Measurements from ENCODE around the gene FBXW9. TPM values are rescaled to one million over a fixed set of nuclear protein-coding genes. Genes with fewer than 3 reads are reported as not detected.

Gene FBXW9
- total RNA-seq, 3 donors from 2014 or later (not counting 1 experiment from before 2014, with no cell fraction given) = 2.2 to 3.2 (median 2.9) TPM

- Histone ChIP-seq H3K27ac (ENCODE audit: low read length) (peak overlapping the region; percentile 96), H3K36me3 (ENCODE audit: control insufficient read depth, insufficient read depth, low read length) (peaks cover 16% of the 10 kb centered on the region), H3K4me3 (ENCODE audit: low read length) (peak overlapping the region; percentile 84), H3K4me1 (ENCODE audit: control insufficient read depth, insufficient read depth, low read length) (peaks cover 59% of the 10 kb centered on the region), H3K27me3 (ENCODE audit: control insufficient read depth, insufficient read depth, low read length) (no peaks in the 10 kb centered on the region), H3K9me3 (ENCODE audit: control insufficient read depth, insufficient read depth, low read length) (no peaks in the 10 kb centered on the region)
- Mint-ChIP-seq H3K27me3 (ENCODE audit: low read depth in 2 of 2) (no peaks in the 10 kb centered on the region), H3K4me3 (peak overlapping the region; percentile 97), H3K9me3 (no peaks in the 10 kb centered on the region), H3K4me1 (peaks cover 47 to 61% of the 10 kb centered on the region in 2 donors), H3K27ac (peak overlapping the region; percentile 98), H3K36me3 (no peaks in the 10 kb centered on the region)
- no peak for TF ChIP-seq CTCF (IDR thresholded peaks at IDR 0.05)
- intact Hi-C loops (cut with micrococcal nuclease) = loop anchor here (5.0 kb wide), 1 partner anchor 54 kb away; the partner anchor contains the start of gene TNPO2
- no peak for DNase-seq
- 92% methylated on average over 8 of the region's 8 CpGs for WGBS (ENCODE audit: insufficient coverage)
- ATAC-seq = no peak
Measured at GRCh38 chr19:12668346-12668745, 28.1 kb downstream of the FBXW9 start.

GRCh38 chr19:12667731-12668302, 28.6 kb downstream of the FBXW9 start:
- no peak overlapping the region for H3K4me3 ChIP-seq (ENCODE audit: low read length)

GRCh38 chr19:12666265-12667048, 30.0 kb downstream of the FBXW9 start, which contains the start of the genes MAN2B1 and WDR83:
MAN2B1 (minus strand) TSS chr19:12666742; CDS start chr19:12666701, 41 bp downstream.
WDR83 (plus strand) TSS chr19:12666807; CDS start chr19:12669791, 2,984 bp downstream.
- DNase-seq (peak; percentile 77 to 91), ATAC-seq (peak; percentile 78 to 87 (median 82))
- Mint-ChIP-seq H3K27ac (peak within 1 kb of the TSS; percentile 98), H3K4me1 (peaks cover 41 to 52% of the 10 kb centered on the region in 2 donors), H3K4me3 (peak within 1 kb of the TSS; percentile 96), H3K9me3 (no peaks in the 10 kb centered on the region), H3K27me3 (ENCODE audit: low read depth in 2 of 2) (no peaks in the 10 kb centered on the region), H3K36me3 (no peaks in the 10 kb centered on the region)
- H3K36me3 ChIP-seq (ENCODE audit: control insufficient read depth, insufficient read depth, low read length) = peaks cover 23% of the 10 kb centered on the region
- H3K27ac ChIP-seq (ENCODE audit: low read length) = peak within 1 kb of the TSS; percentile 90
- TF ChIP-seq CTCF (IDR thresholded peaks at IDR 0.05) = no peak
- peaks cover 59% of the 10 kb centered on the region for H3K4me1 ChIP-seq (ENCODE audit: control insufficient read depth, insufficient read depth, low read length)
- no peaks in the 10 kb centered on the region for H3K9me3 ChIP-seq (ENCODE audit: control insufficient read depth, insufficient read depth, low read length)
- H3K4me3 ChIP-seq (ENCODE audit: low read length) = peak within 1 kb of the TSS; percentile 94
- no peaks in the 10 kb centered on the region for H3K27me3 ChIP-seq (ENCODE audit: control insufficient read depth, insufficient read depth, low read length)
- intact Hi-C loops (cut with micrococcal nuclease) = loop anchor here (5.0 kb wide), 1 partner anchor 56 kb away; the partner anchor contains the start of gene TNPO2
- WGBS (ENCODE audit: insufficient coverage) = under 1% methylated on average over 46 of the region's 46 CpGs

More at GRCh38 chr19:12667731-12668302, 28.6 kb downstream of the FBXW9 start:
- H3K27me3 ChIP-seq (ENCODE audit: control insufficient read depth, insufficient read depth, low read length) = no peaks in the 10 kb centered on the region
- 97% methylated on average over 3 of the region's 4 CpGs for WGBS (ENCODE audit: insufficient coverage)
- peaks cover 47 to 61% of the 10 kb centered on the region in 2 donors for H3K4me1 Mint-ChIP-seq
- H3K4me3 Mint-ChIP-seq = peak overlapping the region; percentile 97
- no peaks in the 10 kb centered on the region for H3K9me3 Mint-ChIP-seq
- H3K4me1 ChIP-seq (ENCODE audit: control insufficient read depth, insufficient read depth, low read length) = peaks cover 59% of the 10 kb centered on the region
- H3K27ac Mint-ChIP-seq = peak overlapping the region; percentile 98
- peak overlapping the region; percentile 96 for H3K27ac ChIP-seq (ENCODE audit: low read length)
- intact Hi-C loops (cut with micrococcal nuclease) = loop anchor here (5.0 kb wide), 1 partner anchor 54 kb away; the partner anchor contains the start of gene TNPO2
- H3K36me3 Mint-ChIP-seq = no peaks in the 10 kb centered on the region
- DNase-seq (no peak), ATAC-seq (no peak)
- no peaks in the 10 kb centered on the region for H3K9me3 ChIP-seq (ENCODE audit: control insufficient read depth, insufficient read depth, low read length)
- no peaks in the 10 kb centered on the region for H3K27me3 Mint-ChIP-seq (ENCODE audit: low read depth in 2 of 2)
- peaks cover 18% of the 10 kb centered on the region for H3K36me3 ChIP-seq (ENCODE audit: control insufficient read depth, insufficient read depth, low read length)
- TF ChIP-seq CTCF (IDR thresholded peaks at IDR 0.05) = no peak
